K562 (cell line): ENCODE data around the gene PACRG. TPM values are rescaled to one million over a fixed set of nuclear protein-coding genes. Genes with fewer than 3 reads are reported as not detected.

Experiments used
- BCOR ChIP-seq: fragments of 450-650 bp; IDR thresholded peaks from 2 replicates; pipeline ENCODE4 v1.6.1; 2016
- ELF1 ChIP-seq: fragments of 200-800 bp; sonication (Bioruptor generic); IDR thresholded peaks from 2 replicates; pipeline ENCODE4 v1.6.1; 2016; ENCODE audit warnings: missing genetic modification characterization, missing compliant biosample characterization
- EP300 ChIP-seq: IDR thresholded peaks from 2 replicates; pipeline ENCODE4 v1.6.1; 2012; ENCODE audit warnings: low read length, improper control_type of control experiment
- HBP1 ChIP-seq: fragments of 450-650 bp; formaldehyde crosslinking; IDR thresholded peaks from 2 replicates; pipeline ENCODE4 v1.4.0; 2022; ENCODE audit warnings: missing genetic modification characterization
- IRF9 ChIP-seq: fragments of 450-650 bp; IDR thresholded peaks from 2 replicates; pipeline ENCODE4 v1.6.1; 2016; ENCODE audit warnings: missing biosample characterization, missing genetic modification characterization
- MITF ChIP-seq: IDR thresholded peaks from 2 replicates; pipeline ENCODE4 v1.6.1; 2014; ENCODE audit warnings: antibody characterized with exemption
- OTX1 ChIP-seq: fragments of 450-650 bp; formaldehyde crosslinking; IDR thresholded peaks from 2 replicates; pipeline ENCODE4 v1.4.0; 2022; ENCODE audit warnings: mild to moderate bottlenecking
- RAD21 ChIP-seq, 2 experiments: fragments of 250-450 bp in 1 of 2; fragments of 450-650 bp in 1 of 2; sonication (Bioruptor Pico) in 1 of 2; formaldehyde crosslinking in 1 of 2; IDR thresholded peaks in 1 of 2; conservative IDR thresholded peaks in 1 of 2; 2 replicates each; pipeline versions ENCODE4 v1.4.0 to v1.8.0; 2020 to 2022; ENCODE audit warnings: mild to moderate bottlenecking in 2 of 2, moderate library complexity in 1 of 2
- RCOR1 ChIP-seq, 2 experiments: IDR thresholded peaks; 2 replicates each; pipeline ENCODE4 v1.6.1; 2012; ENCODE audit warnings: low read depth in 2 of 2, low read length in 2 of 2, borderline replicate concordance in 1 of 2, improper control_type of control experiment in 1 of 2
- REST ChIP-seq, 2 experiments: fragments of 450-650 bp; formaldehyde crosslinking in 1 of 2; IDR thresholded peaks; 2 replicates each; pipeline versions ENCODE4 v1.4.0 to v1.6.1; 2014 to 2020; ENCODE audit warnings: mild to moderate bottlenecking in 2 of 2, borderline replicate concordance in 1 of 2, low read depth in 1 of 2
- SNAPC5 ChIP-seq: fragments of 250-450 bp; sonication (Bioruptor Pico); IDR thresholded peaks from 2 replicates; pipeline ENCODE4 v1.8.0; 2021; ENCODE audit warnings: moderate library complexity, mild to moderate bottlenecking, inconsistent platforms
- ZNF3 ChIP-seq: fragments of 250-450 bp; sonication (Bioruptor Pico); IDR thresholded peaks from 2 replicates; pipeline ENCODE4 v1.5.0; 2021; ENCODE audit warnings: mild to moderate bottlenecking, moderate library complexity
- polyA plus RNA-seq, 8 experiments: library from polyadenylated mRNA; depleted of rRNA in 4 of 8; stranded (reverse) in 5 of 8; unstranded in 3 of 8; fragments of >200 nt; fragmentation: Nextera tagmentation in 2 of 8; fragmentation: Illumina TruSeq in 1 of 8; extraction: Ambion mirVana in 2 of 8; extraction: Trizol in 1 of 8; gene quantifications; 2 replicates each; pipeline versions ENCODE4 v1.2.1 to v1.2.3, GENCODE V29; 2011 to 2014; ENCODE audit warnings: inconsistent platforms in 1 of 8, missing spikeins in 1 of 8
- total RNA-seq, 7 experiments: library from RNA; depleted of rRNA in 6 of 7; stranded (reverse); fragments of >200 nt in 6 of 7; fragmentation: Illumina TruSeq in 2 of 7; extraction: Trizol in 2 of 7; gene quantifications; 2 replicates each; pipeline versions ENCODE4 v1.2.1 to v1.2.3, GENCODE V29; 2011 to 2021; ENCODE audit warnings: low replicate concordance in 1 of 7

The PACRG gene
- total and polyA plus RNA-seq, 9 of the 15 experiments (the other 6 are each of a cell fraction or from before 2014, with no cell fraction given), result 0.04 TPM; not detected in 8

- 0 out of 2 replicates have a peak, but pooled peaks have one; percentile 2 for TF ChIP-seq REST (IDR thresholded peaks at IDR 0.05; ENCODE audit: borderline replicate concordance)
- TF ChIP-seq REST (CRISPR knock-in tag; IDR thresholded peaks at IDR 0.05; ENCODE audit: low read depth), result no peak
- 0 out of 2 replicates have a peak, but pooled peaks have one; percentile 19 for TF ChIP-seq OTX1 (CRISPR knock-in tag)
- TF ChIP-seq BCOR, result peak; percentile 86
- peak in 1 of 2 experiments; percentile 49; a peak in 2 of 4 replicates for TF ChIP-seq RAD21 (CRISPR knock-in tag; conservative IDR thresholded peaks at IDR 0.05 in 1 of 2, IDR thresholded peaks at IDR 0.05 in 1 of 2)
- TF ChIP-seq EP300, result no peak
- no peak for TF ChIP-seq SNAPC5 (CRISPR knock-in tag)
- peak in 1 of 2 experiments; percentile 54; a peak in 1 of 4 replicates for TF ChIP-seq RCOR1 (IDR thresholded peaks at IDR 0.05; ENCODE audit: borderline replicate concordance in 1 of 2, low read depth in 2 of 2, low read length in 2 of 2)
- no peak for TF ChIP-seq ZNF3 (CRISPR knock-in tag)
- TF ChIP-seq ELF1 (tag), result no peak
- TF ChIP-seq MITF, result no peak
- TF ChIP-seq HBP1 (CRISPR knock-in tag), result no peak
- no peak for TF ChIP-seq IRF9 (tag)
Measured at GRCh38 chr6:163340201-163340887, 612.6 kb downstream of the PACRG start (continued).
